ENCODE data around the gene EMSY.

Gene EMSY

DNA sequence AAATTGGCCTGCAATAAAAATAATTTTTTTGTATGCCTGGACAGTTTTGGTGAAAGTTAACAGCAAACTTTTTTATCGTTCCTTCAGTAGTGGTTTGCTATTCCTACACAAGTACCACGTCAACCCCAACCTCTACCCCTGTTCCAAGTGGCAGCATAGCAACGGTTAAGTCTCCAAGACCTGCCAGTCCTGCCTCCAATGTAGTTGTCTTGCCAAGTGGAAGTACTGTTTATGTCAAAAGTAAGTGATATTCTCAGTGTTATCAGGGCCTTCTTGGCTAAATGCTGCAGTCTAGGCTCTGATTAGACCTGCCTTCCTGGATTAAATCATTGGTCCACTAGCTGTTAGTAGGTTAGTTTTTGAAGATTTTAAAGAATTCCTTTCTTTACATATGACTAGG is 15.0 kb downstream of the EMSY start:
- no peak for DNase-seq

DNA sequence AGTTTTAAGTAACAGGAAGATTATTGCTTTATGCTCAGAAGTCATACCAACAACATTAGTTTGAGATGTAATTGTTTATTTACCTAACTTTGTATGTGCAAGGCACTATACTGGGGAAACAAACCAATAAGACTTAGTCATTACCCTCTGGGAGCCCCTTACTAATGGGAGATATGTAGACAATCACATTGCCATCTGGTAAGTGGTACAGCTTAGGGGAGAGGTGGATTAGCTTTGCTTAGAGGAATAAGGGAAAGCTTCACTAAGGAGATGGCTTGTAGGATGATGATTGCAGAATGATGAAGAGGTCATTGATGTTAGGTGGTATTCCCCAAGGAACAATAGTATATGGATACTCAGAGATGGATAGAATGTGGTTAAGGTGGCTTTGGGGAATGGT is 17.5 kb downstream of the EMSY start:
- DNase-seq, result no peak

DNA sequence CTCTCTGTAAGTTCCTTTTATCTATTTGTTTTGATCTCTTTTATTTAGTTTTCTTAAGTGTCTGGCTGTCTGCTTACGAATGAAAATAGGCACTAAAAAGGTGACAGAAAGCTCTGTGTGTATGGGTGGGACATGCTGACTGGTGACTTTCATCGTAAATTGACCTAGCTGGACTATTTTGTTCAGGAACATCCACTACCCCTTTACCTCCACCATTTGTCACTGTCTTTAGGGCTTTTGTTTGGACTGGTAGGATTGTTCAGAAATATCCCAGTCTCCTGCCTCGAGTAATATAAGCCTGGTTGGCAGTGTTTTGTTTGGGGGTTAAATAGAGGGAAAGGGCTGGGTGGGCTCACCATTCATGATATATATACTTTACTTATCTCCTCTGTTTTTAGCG is 20.9 kb downstream of the EMSY start:
- no peak for DNase-seq

DNA sequence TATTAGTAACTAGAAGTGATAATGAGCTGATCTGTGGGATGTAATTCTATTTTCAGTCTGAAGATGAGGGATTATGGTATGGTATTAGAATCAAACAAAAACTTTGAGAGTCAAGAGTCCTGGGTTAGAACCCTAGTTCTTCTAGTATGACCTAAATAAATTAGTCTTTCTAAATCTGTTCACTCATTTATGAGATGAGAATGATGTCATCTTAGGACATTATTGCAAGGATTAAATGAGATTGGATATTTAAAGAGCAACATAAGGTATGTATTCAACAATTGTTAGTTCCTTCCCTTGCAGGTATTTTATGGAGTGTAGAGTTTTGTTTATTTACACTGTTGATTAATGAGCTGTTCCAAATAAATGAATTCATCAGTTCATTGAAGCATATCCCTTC is 21.8 kb downstream of the EMSY start:
- DNase-seq, result no peak

DNA sequence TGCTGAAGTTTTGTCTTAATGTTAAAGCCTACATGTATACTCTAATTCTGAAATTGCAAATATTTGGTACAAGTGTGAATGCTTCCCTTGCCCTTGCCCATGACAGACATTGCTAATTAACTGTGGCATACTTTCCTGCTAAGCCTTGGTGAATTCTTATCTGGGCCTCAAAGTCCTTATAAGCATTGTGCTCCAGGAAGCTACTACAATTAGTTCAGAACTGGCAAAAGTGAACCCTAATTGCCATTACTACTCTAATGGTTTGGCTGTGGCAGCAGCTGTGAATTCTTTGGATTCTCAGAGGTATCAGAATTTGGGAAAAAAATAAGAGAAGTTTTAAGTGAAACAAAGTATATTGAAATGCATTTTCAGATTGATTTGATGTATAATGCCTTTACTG is 24.3 kb downstream of the EMSY start:
- no peak for DNase-seq

DNA sequence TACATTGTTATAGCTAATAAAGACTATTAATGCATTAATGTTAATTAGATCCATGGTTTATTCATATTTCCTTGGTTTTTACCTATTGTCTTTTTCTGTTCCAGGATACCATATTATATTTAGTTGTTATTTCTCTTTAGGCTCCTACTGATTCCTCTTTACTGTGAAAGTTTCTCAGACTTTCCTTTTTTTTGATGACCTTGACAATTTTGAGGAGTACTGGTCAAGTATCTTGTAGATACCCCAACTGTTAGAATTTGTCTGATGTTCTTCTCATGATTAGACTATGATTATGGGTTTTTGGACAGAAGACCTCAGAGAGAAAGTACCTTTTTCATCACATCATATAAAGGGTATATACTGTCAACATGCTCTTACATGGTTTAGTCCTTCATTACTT is 26.6 kb downstream of the EMSY start:
- no peak for DNase-seq

DNA sequence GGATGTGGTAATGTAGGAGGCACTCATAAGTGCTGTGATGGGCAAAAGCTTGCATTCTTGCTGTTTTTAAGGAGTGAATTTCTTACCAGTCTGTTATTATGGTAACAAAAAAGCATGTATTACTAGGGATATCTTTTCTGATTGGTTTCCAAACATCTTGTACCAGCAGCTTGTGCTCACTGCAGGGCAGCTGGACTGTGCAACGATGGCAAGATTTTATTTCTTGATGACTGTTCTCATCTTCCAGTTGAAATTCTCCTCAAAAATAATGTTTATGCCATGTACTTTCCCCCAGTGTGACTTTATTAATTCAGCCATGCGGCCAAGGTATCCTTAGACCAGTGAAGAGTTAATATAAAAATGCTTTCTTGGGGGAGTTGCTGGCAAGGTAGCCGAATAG is 35.4 kb downstream of the EMSY start:
- DNase-seq, result no peak

DNA sequence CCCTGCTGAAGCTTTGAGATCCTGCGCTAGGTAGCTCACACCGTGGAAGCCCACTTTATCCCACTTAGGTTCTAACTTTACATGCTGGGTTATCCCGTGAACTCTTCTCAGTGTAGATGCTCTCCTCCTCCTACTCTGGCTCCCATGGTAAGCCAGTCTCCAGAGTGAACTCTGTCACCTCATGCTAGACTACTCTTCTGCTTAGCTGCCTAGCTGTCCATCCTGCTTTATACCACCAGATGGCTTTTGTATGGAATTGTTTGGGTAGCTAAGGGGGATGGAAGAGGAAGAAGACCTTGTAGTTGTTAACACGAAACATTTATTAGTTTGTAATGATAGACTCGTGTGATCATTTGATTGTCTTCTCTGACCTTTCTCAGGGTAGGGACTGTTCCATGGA is 46.8 kb downstream of the EMSY start:
- DNase-seq, result no peak

DNA sequence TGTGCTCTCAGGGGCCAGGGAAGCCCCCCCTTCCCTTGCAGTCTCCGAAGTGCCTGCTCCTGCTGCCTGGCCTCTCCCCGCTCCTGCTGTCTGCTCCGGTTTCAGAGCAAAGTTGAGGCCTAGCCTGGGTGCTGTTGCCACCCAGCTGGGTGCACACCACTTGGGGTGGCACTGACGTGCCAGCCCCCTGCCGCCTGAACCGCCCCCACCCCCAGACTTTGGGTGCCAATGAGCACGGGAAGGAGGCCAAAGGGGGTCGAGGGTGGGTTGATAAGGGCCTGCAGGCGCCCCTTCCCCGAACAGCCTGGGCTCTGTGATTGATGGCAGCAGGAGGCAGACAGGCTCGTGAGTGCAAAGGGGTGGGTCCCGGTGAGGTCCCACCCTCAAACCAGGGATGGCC is 48.2 kb downstream of the EMSY start:
- DNase-seq, result no peak

DNA sequence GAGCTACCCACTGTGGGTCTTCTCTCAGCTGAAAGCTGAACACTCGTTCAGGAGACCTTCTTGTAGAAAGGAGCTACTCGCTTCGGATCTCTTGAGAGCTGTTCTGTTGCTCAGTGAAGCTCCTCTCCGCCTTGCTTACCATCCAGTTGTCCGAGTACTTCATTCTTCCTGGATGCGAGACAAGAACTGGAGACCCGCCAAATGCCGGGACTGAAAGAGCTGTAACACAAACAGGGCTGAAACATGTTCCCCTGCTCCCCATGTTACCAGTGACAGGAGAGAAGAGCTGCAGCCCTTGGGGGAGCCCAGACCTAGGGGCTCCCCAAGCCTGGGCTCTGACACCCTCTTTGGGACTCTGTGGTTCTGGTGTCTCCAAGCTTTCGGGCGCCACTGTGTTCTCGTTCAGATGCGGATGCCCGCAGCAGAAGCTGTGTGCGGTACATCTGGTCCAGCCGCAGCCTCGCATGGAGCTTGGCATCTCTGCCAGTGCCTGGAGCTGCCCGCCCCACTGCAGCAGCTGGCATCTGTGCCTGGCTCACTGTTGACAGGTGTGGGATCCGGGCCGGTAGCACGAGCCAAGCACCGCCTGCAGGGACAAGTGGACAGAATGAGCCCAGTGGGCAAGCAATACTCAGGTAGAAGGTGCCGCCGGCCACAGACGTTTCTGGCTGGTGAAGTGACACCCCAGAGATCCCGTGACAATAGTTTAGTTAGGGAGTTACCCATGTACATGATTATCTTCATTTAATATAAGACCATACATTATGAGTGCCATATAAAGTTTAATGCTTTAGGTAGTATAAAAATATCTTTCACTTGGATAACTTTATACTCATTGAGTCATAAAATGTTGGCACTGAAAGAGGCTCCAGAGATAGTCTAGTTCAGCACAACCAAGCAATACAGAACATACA is 49.1 kb downstream of the EMSY start:
- DNase-seq, result no peak

DNA sequence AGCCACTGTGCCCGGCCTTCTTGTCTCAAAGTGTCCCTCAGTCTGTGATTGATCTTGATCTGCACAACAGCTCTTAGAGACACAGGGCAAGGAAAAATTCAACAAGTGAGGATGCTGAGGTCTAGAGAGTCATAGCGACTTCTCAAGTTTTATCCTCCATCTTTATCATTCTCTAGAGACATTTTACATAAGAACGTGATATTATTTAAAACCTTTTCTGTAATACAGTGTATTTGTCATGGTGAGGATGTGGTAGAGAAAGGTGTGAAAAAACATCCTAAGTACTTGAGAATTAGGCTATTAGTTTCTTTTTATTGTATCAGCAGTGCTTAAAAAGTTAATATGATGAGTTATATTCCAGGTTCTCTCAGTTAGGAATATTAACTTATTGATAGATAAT is 50.2 kb downstream of the EMSY start:
- DNase-seq, result no peak

DNA sequence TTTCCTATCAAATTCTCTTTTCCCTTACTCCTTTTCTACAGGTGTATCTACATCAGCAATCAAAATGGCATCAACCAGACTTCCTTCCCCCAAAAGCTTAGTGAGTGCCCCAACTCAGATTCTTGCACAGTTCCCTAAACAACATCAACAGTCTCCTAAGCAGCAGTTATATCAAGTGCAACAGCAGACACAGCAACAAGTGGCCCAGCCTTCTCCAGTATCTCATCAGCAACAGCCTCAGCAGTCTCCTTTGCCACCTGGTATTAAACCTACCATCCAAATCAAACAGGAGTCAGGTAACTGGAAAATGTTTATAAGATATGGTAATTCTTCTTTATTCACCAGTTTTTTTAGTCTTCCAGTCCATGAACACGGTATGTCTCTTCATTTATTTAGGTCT is 51.4 kb downstream of the EMSY start:
- DNase-seq, result no peak

DNA sequence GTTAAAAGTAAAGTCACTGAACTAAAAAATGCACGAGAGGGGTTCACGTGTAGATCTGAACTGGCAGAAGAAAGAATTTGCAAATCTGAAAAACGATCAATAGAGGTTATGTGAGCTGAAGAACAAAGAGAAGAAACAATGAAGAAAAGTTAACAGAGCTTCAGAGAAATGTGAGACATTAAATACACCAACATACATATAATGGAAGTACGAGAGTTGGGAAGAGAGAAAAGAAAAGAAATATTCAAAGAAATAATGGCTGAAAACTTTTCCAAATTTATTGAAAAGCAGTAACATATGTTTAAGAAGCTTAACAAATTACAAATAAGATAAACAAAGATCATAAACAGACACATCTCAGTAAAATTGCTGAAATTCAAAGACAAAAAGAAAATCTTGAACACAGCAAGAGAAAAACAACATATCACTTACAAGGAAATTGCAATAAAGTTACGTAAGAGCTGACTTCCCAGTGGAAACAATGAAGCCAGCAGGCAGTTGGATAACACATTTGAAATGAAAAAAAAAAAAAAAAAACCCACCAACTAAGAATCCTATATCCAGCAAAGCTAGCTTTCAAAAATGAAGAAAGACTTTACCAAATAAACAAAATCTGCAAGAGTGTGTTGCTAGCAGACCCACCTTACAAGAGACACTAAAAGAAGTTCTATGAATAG is 56.8 kb downstream of the EMSY start:
- no peak for DNase-seq

DNA sequence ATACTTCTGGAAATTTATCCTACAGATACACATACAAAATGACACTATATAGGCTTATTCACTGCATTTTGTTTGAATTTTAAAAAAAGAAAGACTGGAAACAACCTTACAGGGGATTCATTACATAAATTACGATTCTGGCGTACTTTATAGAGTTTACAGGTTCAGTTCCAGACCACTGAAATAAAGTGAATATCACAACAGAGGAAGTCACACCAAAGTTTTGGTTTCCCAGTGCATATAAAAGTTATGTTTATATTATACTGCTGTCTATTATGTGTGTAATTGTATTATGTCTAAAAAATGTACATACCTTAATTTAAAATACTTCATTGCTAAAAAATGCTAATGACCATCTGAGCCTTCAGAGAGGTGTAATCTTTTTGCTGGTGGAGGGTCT is 62.0 kb downstream of the EMSY start:
- DNase-seq, result no peak

DNA sequence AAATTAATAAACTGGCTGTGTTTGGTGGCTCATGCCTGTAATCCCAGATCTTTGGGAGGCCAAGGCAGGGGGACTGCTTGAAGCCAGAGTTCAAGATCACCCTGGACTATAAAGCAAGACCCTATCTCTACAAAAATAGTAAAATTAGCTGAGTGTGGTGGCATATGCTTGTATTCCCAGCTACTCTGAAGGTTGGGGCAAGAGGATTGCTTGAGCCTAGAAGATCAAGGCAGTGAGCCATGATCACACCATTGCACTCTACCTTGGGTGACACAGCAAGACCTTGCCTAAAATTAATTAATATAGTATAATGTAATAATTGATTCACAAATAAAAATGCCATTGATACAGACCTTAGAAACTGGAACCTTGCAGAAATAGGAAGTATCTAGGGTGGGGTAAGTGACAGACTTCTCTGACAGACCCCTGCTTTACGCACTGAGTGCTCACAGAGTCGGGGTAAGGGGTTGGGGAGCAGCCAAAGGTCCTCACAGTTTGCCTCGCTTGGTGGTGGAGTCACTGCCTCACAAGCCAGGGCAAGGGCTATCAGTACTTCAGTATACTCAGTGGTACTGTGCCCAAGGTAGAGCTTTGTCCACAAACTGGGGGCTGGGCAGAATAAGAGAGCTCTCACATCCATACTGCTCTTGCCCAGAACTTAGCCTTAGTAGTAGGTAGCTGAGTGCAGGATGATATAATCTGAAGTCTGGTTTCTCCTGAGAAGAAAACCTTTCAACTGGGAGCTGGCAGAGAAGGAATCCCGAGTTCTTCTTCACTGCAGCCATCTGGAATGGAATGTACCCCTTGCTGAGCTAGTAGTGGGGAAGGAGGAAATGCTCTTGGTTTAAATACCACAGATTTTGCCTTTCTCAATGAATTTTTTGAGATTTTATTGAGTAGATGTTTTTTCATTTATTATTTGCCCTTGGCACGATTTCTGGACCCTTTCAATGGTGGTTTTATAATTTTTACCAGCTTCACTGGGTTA is 65.5 kb downstream of the EMSY start:
- no peak for DNase-seq

DNA sequence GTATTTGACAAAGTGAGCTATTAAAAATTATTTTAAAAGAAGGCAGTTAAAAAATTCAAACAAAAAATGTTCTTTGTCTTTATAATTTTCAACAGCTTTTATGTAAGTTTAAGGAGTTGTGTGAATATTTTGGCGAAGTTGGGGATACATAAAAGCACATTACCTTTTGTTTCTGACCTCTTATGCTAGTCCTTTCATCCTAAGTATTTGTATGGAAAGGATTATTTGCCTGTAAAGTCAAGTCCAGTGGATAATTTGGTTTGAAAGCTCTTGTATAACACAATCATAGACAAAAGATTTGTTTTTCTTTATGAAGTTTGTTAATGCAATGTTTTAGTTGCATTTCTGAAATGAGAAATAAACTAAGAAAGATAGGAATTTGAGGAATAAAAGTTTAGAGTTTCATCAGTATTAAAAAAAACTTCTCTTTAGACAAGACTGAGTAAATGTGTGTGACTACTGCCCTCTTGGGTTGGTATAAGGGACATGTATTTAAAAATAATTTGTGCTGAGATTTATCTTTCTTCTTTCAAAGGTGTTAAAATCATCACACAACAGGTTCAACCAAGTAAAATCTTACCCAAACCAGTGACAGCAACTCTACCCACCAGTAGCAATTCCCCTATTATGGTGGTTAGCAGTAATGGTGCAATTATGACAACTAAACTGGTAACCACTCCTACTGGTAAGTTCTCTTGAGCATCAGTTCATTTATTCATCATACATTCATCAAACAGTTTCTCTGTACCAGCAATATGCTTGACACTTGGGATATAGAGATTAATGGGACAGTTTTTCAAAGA is 68.2 kb downstream of the EMSY start:
- DNase-seq, result no peak

DNA sequence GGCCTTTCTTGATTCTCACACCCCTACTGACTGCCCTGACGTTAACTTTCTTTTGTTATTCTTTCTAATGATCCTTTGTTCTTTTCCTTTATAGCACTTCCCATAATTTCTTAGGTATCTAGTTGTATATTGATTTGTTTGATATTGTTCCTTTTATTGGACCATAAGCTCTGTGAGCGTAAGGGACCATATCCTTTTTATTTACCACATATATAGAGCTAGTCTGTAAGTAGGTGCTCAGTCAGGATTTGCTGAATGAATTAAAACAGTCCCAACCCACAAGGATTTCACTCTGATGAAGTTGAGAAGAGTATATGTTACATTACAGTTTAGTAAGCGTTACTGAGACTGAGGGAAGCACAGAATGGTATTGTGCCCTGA is 68.8 kb downstream of the EMSY start:
- no peak for DNase-seq

DNA sequence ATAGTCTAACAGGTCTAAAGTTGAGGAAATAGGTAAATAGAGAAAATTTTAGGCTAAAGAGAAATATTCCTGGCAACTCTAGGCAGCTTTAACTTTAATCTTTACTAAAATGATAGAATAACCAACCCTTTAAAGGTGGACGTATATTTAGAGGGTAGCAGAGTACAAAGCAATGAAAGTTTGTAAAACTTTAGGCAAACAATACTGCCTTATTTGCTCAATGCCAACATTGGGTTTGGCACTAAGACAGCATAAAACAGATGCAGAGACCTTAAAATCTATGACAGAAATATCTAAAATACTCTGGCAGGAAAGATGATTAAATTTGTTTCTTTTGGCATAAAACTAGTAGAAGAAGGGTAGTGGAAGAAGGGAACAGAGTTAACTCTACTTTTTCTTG is 70.7 kb downstream of the EMSY start:
- DNase-seq, result no peak

DNA sequence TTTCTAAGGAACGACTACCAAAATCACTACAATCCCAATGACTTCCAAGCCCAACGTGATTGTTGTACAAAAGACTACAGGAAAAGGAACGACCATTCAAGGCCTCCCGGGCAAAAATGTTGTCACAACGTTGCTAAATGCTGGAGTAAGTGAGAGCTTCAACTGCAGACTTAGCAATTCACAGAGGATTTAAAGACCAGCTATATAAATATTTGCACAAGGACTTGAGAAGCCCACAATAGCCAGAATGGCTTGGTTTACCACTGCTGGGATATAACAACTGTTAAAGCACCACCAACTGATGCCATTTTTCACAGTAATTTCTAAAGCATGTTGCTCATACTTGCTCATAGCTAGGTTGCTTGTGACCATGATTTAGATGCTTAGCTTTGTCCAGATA is 78.3 kb downstream of the EMSY start:
- no peak for DNase-seq

DNA sequence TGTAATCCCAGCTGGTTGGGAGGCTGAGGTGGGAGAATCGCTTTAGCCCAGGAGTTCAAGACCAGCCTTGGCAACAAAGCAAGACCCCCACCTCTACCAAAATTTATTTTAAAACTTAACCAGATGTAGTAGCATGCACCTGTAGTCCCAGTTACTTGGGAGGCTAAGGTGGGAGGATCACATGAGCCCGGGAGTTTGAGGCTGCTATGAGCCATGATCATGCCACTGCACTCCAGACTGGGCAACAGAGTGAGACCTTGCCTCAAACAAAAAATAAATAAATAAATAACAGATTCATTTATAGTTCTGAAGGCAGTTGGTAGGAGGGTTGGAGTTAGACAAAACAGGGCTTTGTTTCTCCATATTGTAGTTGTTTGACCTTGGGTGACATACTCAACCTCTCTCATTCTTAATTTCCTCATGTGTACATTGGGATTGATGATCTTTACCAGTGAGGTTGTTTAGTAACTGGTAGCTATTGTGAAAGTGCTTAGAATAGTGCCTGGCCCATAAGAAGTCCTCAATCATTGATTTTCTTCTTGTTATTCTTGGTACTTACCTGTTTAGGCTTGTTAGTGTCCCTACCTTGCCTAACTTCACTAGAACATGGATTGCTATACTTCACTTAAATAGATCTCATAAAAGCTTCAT is 79.1 kb downstream of the EMSY start:
- DNase-seq, result no peak

DNA sequence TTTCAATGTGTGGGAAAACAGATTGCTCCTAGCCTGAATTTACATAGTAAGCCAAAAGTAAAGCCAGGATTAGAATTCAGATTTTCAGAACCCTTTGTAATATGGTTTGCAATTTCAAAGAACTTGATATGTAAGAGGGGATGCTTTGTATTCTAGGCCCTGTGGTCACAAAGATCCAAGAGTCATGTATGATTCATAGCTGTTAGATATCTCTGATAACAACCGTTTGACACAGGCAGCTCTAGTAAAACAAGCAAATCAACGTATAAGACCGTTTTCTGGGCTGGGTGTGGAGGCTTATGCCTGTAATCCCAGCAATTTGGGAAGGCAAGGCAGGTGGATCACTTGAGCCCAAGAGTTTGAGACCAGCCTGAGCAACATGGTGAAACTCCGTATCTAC is 79.6 kb downstream of the EMSY start:
- DNase-seq, result no peak

DNA sequence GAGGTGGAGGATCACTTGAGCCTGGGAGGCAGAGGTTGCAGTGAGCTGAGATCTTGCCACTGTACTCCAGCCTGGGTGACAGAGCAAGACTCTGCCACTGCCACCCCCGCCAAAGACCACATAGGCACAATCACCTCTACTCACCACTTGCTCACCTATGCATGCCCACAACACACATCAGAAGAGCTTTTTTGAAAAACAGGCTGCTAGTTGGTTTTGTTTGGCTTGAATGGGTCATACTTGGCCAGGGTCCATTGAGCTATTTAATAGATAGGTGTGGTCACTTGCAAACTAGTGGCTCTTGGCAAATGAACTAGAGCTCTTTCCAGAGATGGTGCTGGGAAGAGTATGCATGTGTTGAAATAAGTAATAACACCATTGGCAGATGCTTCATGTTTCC is 80.1 kb downstream of the EMSY start:
- DNase-seq, result no peak
